ENCODE measurements around the gene PKM.
A peak's percentile ranks its signal among the peaks of the same experiment; 100 is the strongest.

The PKM gene

DNA sequence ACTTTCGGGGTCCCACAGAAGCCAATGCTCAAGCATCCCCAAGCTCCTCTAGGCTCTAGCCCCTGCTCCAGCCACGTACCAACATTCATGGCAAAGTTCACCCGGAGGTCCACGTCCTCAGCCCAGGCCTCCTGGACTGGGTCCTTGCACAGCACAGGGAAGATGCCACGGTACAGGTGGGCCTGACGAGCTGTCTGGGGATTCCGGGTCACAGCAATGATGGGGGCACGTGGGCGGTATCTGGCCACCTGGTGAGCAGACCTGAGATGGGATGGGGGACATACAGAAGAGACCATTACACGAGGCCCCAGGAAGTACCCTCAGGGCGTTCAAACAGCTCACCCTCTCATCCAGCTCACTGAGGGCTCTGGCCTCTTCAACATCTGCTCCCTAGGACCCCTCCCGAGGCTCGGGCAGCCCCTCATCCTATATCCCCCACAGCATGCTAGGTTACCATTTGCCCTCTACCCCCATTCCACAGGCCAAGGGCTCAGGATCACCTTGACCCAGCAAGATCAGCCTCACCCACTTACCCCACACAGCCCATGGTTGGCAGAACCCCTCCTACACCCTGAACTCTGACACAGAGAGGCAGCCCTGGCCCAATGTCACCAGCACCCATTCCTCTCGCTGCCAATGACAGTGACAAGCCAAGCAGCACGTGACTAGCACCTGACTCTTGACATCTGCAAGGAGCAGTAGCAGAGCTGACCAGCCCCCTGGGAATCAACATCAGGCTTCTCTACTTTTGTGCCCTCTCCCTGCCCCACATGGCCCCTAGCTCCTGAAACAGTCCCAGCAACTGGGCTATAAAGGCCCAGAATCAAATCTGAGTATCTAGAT lies 30.4 kb downstream of the PKM start:
- no peak for DNase-seq (ENCODE audit: low read depth in 2 of 2)

DNA sequence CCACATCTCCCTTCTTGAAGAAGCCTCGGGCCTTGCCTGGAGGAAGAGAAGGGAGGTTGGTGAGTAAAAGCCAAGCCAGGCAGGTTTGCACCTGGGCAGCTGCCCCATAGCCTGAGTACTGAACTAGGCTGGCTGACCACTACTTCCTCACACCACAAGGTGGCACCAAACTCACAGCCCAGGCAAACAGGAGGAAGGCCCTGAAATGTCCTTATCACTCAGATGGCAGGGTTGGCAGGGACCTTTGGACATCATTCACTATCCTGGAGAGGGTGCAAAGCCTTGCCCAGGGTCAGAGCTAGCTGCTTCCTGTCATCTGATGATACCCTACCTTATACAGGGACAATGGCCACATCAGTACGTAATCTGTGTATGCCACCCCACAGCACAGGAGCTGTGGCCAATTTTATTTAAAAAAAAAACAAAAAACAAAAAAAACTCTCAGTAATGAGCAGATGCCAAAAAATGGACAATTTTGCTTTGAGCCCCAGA lies 31.2 kb downstream of the PKM start:
- peak; percentile 54 to 58 for DNase-seq (ENCODE audit: low read depth in 2 of 2)

DNA sequence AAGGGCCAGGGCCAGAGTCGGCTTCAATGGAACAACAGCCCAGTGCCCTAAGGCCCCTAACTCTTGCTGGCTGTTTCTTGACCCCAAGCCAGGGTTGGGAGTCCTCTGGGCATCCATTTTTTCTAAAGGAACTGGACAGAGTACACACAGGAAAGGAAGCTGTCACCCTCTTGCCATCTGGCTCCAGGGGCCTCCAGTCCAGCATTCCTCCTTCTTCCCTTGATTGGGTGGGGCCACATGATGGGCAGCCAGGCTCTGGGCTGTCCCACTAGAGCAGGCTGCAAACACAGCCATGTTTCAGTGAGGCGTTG lies 31.8 kb downstream of the PKM start:
- DNase-seq (ENCODE audit: low read depth in 2 of 2), result no peak

DNA sequence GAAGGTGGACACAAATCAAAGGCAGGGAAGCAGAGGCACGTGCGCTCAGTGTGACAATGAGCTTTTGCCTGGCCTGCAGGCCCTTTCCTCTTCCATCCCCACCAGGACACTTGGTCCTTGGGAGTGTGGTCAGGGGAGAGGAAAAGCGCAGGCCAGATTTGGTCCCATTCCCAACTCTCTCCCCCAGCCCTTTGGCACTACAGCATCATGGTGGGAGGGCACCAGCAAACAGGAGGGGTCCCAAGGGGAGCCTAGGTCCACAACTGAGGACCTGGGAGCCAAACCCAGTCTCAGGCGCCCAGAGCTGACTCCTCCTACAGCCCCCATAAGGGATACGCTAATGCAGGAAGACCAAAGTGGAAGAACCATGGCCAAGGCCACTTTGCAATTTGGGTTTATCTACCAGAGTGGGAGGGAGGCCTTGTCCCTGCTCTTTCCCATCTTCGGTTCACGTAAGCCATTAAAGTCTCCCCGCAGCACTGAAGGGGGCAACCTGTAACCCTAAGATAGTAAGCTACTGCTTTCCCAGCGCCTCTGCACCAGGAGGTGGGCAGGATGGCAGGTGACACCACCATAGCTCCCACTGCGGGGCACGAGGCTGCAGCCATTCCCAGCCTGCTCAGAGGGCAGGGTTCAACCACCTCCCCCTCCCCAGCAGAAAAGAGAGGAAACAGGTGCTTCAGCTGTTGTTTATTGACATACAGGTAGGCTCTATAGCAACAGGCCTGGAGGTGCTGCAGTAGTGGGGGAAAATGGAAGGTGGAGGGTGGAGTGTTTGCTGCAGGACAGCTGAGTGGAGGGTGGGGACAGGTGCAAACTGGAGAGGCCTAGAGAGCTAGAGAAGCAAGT lies 32.4 kb downstream of the PKM start:
- DNase-seq (ENCODE audit: low read depth in 2 of 2), result no peak

DNA sequence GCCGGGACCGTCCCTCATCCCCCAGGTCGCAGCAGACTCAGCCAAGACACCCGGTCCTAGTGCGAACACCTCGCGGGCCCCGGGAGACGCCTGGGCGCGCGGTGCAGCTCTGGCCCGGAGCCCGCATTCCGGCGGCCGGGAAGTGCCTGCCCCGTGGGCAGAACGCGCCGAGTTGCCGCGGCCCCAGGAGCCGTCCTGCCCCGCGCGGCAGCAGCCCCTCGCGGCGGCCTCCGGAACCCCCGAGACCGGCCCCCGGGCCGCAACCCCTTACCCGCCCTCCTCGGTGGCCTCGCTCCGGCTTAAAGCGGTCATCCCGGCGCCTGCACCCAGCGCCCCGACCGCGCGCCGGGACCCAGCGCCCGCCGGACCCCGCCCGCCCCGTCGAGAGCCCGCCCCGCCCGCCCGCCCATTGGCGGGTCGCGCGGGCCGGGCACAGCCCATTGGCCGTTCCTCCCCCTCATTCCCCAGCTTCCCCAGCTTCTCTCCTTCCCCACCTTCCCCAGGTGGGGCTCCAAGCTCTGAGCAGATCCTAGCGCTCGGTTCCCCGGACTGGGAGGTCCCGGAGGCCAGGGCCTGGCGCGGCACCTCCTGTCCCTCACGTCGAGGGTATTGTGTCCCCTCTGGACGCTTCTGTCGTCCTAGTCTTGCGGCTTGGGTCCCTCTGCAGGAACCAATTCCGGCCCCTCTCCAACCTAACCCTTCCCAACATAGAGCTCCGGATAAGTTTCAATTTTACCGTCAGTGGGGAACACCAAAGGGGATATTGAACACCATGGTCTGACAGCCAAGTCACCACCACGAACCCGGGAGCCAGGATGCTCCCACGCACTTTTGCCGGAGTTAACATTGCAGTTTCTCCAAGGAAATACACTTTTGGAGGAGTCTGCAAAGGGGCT lies 33.3 kb downstream of the PKM start, which contains the start of gene GRAMD2A:
Gene GRAMD2A (minus strand): TSS at position 328 of the 896 bp plus-strand sequence.
- peak; percentile 30 to 41 for DNase-seq (ENCODE audit: low read depth in 2 of 2)

DNA sequence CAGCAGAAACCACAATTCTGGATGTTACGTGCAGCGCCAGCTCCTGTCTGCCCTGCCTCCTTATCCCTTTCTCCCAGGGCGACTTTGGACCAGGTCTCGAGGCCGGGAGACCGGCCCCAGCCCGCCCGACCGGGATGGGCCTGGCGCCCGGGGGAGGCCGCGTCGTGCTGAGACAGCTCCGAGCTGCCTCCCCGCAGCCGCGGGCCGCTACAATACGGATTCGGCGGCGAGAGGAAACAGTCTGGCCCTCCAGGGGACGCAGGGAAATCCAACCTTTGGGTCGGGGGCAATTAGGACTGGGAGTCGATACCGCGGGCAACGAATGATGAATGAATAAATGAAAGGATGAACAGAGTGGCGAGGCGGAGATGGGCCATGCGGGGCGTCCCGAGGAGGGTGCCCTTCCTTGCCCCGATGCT lies 33.9 kb downstream of the PKM start:
- DNase-seq (ENCODE audit: low read depth in 2 of 2), result no peak

DNA sequence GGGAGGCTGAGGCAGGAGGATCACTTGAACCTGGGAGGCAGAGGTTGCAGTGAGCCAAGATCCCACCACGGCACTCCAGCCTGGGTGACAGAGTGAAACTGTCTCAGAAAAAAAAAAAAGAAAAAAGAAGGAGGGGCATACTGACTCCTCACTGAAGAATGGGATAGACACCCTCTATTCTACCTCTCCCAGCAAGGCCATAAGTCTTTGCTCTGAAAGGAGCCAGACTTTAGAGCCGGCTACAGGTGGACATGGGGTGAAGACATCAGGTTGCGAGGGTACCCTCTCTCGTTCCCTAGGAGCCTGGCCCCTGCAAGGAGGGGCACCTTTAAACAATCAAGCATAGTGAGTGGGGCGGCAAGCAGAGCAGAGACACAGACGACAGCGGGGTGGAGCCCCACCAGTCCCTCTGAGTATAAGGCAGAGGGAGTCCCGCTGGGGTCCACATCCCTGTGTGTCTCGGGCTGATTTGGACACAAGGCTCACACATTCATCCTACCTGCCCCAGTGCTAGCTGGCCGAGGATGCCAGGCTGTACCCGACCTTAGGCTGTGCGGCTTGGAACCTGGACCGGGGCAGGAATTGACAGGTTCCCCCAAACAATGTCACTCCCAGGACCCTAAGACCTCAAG lies 34.5 kb downstream of the PKM start:
- no peak for DNase-seq (ENCODE audit: low read depth in 2 of 2)

DNA sequence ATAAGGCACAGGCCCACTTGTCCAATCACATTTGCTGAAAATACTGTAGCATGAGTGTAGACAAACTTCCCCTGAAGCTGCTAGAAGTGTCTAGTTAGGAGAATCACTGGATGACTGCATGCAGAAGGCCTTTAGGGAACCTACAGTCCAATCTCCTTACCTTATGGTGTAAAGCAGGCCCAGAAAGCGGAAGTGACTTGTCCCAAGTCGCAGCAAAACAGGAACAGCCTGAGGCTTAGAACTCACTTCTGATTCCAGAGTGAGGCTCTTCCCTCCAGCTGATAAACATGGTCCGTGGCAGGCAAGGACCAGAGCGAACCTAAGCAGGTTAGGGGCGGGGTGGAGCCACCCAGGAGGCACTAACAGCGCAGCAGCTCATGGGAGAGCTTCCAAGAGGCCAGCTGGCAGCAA lies 35.9 kb downstream of the PKM start:
- DNase-seq (ENCODE audit: low read depth in 2 of 2), result no peak

DNA sequence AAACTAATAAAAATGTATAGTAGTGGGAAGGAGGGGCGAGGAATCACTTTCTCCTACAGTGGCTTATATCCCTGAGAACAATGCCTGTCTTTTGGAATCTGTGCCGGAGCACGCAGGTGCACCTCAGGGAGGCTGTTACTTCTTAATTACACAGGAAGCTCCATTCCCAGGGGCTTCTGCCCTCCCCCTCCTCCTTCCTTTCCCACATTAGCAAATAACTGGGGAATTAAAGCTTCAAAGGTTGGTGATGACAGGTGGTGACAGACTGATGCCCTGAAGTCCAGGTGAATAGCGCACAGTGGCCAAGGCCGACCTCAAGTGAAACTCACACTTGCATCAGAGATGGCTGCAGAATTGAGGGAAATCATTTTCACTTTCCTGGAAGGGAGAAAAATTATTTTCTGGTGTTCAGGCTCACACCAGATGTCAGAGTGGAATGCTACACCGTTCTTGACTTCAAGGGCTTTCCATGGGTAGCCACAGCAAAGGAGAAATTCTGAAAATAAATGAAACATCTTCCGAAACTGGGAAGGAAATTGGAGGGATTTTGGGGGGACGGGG lies 37.1 kb downstream of the PKM start:
- DNase-seq (ENCODE audit: low read depth in 2 of 2), result no peak

DNA sequence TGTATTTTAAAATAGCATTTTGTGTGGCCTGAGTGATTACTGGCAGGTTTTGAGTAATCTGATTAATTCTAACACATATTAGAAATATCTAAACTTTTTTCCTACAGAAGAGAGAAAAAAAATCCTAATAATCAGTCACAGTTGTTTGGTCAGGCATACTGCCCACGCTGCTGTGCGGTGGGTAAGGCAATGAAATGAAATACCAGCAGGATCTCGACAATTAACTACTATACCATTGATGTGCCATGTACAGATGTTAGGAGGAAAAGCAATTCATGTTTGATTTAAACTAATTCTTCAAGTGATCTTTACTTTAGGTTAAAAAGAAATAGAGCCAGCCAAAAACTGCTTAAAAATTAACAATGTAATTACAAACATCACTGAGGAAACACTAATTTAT lies 38.6 kb downstream of the PKM start:
- DNase-seq (ENCODE audit: low read depth in 2 of 2), result no peak

DNA sequence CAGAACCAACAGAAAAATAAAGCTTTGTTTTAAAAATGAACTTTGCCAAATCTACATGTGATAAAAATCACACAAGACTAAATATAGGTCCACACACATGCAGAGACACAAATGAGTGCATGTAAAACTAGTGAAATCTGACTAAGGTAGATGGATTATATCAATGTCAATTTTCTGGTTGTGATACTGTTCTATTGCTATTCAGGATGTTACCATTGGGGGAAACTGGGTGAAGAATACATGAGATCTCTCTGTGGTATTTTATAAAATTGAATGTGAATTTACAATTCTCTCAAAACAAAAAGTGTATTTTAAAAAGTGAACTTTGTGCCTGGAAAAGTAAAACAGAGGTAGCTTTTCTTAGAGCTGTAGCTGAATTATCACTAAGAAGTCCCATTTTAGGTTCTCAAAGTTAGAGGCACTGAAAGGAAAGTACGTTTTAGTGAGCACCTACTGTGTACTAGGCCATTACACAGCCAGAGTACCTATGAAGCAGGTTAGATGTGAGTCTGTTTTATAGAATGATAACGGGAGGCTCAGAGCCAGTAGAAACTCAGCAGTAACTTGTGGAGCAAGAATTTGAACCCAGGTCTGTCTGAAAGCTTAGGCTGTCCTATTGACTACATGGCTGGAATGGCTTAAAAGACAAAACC lies 41.6 kb downstream of the PKM start:
- no peak for DNase-seq (ENCODE audit: low read depth in 2 of 2)

DNA sequence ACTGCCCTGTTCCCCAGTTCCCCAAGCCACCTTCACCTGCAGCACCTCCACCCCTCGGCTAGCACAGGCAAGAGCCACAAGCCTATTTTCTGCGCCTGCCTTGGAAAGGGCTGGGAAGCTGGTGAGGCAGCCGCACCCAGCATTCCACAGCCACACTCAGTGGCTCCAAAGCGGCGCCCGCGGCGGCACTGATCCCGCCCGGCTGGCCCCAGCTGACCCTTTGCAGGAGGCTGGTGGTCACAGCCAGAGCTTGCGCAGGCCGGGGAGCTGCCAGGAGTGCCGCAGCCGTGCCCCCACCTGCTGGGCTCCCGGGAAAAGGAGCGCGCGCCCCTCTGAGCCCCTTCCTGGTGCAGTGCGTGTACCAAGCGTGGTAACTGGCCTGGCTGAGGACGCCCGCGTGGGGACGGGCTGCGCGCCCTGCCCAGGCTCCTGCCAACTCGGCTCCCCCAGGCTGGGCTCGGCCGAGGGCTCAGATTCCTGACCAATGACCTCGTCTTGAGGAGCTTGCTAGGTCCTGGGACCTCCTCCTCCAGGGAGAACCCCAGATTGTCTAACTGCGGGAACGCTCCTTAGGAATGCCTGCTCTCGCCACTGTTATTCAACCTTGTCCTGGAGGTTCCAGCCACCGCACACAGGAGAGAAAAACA lies 46.7 kb downstream of the PKM start:
- no peak for DNase-seq (ENCODE audit: low read depth in 2 of 2)

DNA sequence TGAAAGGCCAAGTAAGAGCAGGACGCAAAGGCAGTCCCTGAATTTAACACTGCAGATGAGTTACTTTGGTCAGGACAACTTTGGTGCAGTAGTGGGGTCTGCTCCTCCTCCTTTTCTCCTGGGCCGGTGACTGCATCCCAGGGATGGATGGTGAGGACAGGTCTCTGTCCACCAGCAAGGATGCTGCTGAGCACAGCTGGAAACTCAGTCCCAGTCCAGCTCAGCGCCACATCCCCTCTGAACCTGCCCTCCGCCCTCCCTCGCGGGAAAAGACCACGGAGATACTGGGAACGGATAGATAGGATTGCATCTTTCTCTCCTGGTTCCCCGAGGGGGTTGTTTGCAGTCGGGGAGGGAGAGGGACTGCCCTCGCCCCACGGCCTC lies 47.2 kb downstream of the PKM start:
- DNase-seq (ENCODE audit: low read depth in 2 of 2), result no peak

DNA sequence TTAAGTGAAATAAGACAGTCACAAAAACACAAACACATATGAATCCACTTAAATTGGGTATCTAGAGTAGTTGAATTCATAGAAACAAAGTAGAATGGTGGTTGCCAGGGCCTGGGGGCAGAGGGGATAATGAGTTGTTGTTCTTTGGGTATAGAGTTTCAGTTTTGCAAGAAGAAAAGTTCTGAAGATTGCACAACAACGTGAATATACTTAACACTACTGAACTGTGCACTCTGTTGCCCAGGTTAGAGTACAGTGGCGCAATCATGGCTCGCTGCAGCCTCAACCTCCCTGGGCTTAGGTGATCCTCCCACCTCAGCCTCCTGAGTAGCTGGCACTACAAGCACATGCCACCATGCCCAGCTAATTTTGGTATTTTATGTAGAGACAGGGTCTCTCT lies 48.3 kb downstream of the PKM start:
- DNase-seq (ENCODE audit: low read depth in 2 of 2), result no peak

DNA sequence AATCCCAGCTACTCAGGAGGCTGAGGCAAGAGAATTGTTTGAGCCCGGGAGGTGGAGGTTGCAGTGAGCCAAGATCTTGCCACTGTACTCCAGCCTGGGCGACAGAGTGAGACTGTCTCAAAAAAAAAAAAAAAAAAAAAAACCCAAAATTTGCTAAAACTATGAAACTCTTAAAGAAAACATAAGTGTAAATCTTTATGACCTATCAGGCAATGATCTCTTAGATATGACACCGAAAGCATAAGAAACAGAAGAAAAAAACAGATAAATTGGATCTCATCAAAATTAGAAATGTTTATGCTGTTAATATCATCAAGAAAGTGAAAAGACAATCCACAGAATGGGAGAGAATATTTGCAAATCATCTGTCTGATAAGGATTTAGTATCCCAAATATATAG lies 48.7 kb downstream of the PKM start:
- DNase-seq (ENCODE audit: low read depth in 2 of 2), result no peak

DNA sequence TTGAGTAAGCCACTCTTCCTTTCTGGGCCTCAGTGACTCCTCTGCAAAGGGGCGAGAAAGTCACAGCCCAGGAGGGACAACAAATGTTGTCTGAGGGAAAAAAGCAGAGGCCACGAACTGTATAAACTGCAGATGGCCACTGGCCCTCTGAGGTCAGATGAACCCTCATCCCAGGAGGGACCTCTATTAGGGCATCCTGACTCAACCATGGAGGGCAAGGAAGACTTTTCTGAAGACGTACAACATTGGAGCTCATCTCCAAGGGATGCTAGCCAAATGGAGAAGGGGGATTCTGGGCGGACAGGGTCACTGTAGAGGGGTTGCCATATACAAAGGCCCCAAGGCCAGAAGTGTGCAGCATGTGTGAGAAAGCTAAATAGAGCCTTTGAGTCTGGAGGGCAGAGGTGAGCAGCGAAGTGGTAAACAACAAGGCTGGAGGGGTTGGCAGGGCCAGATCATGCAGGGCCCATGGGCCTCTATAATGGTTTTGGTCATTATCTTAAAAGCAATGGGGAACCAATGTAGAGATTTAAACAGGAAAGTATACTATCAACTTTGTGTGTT lies 50.1 kb downstream of the PKM start:
- no peak for DNase-seq (ENCODE audit: low read depth in 2 of 2)

DNA sequence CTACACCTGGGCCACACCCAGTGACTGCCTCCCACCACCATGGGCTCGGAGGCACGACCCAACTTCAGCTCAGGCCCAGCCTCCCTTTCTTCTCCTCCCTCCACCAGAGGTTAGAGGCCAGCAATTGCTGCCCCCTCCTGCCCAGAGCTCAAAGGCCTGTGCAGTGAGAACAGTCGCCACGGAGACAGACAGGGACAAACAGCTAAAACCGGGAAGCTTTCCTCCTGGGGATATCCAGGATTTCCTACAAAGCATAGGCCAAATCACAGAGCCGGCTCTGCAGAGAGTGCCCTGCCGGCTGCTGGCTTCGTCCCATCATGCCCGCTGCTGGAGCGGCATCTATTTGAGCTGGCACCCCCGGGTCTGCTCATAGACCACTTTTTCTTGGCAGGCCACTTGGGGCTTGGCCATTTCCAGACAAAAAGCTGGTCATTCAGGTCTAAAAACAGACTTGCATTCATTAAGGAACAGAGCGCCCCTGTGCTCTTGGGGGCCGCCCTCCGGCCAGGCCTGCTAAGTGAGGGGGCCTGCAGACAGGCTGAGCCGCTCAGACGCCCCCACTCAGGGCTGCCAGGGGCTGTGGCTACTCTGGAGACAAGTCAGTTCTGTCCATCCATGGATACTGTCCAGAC lies 50.9 kb downstream of the PKM start:
- DNase-seq (ENCODE audit: low read depth in 2 of 2), result no peak

DNA sequence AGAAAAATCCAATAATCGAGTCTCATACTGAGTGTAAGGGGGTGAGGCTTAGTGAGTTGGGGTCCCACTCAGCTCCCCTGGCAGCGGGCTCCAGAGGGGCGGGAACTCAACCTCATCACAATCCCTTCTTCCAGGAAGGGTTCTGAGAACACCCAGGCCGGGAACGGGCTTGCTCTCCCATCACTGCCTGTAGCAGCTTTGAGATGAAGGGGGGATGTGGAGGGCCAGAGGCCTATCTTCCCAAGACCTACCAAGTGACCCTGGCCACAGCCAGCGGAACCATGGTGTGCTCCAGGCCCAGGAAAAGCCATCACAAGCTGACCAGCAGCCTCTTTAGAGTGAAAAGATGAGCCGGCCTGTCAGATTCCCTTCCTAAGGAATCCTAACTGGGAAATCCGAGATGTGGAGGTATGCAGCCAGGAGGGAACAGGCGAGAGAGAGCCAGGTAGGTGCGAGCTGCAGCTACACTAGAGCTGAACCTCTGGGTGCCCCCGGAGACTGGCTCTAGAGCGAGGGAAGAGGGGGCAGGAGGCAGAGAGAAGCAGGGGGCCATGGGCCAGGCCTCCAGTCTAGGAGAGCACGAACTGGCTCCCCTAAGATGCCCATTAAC lies 51.9 kb downstream of the PKM start:
- DNase-seq (ENCODE audit: low read depth in 2 of 2), result no peak

DNA sequence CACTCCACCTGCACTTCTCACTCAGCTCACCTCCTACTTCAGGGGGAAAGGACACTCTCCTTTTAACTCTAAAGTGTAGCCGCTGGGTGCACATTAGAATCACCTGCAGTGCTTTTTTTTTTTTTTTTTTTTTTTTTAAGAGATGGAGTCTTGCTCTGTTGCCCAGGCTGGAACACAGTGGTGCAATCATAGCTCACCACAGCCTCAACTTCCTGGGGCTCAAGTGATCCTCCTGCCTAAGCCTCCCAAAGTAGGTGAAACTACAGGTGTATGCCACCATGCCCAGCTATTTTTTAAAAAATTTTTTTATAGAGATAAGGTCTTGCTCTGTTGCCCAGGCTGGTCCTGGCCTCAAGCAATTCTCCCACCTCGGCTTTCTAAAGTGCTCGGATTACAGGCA lies 54.2 kb downstream of the PKM start:
- DNase-seq (ENCODE audit: low read depth in 2 of 2), result no peak

Measured in stimulated activated CD4-positive, alpha-beta T cell treated with anti-CD3 and anti-CD28 coated beads, Interleukin-1b, Interleukin-23, amount 100 ng/mL, for 4 hours (primary cell).